SK-N-SH treated with all-trans-retinoic acid at 6 μM for 48 hours (cell line): ENCODE data around the gene ATL2.
A peak's percentile ranks its signal among the peaks of the same experiment; 100 is the strongest.

Experiments
- ATAC-seq: fragments of 200-7000 bp; cut with Tn5 transposase; 3 replicates; pipeline ENCODE4 v1.9.1; 2020; ENCODE audit warnings: mild to moderate bottlenecking, moderate library complexity
- BACH2 ChIP-seq: fragments of 250-450 bp; sonication (Bioruptor Pico); IDR thresholded peaks from 2 replicates; pipeline ENCODE4 v1.9.0; 2021; ENCODE audit warnings: mild to moderate bottlenecking, borderline replicate concordance
- CREB5 ChIP-seq: fragments of 250-450 bp; sonication (Bioruptor Pico); IDR thresholded peaks from 2 replicates; pipeline ENCODE4 v1.5.1; 2020; ENCODE audit warnings: low read depth, mild to moderate bottlenecking, moderate library complexity
- CSDC2 ChIP-seq: fragments of 250-450 bp; sonication (Bioruptor Pico); IDR thresholded peaks from 2 replicates; pipeline ENCODE4 v1.5.0; 2020; ENCODE audit warnings: mild to moderate bottlenecking, moderate library complexity
- ESRRG ChIP-seq: fragments of 250-450 bp; sonication (Bioruptor Pico); IDR thresholded peaks from 2 replicates; pipeline ENCODE4 v1.6.1; 2021; ENCODE audit warnings: mild to moderate bottlenecking
- ISL1 ChIP-seq: fragments of 250-450 bp; sonication (Bioruptor Pico); IDR thresholded peaks from 2 replicates; pipeline ENCODE4 v2.1.2; 2022; ENCODE audit warnings: mild to moderate bottlenecking, moderate library complexity
- OSR1 ChIP-seq: fragments of 250-450 bp; sonication (Bioruptor Pico); IDR thresholded peaks from 2 replicates; pipeline ENCODE4 v1.8.0; 2022; ENCODE audit warnings: moderate library complexity, mild to moderate bottlenecking, inconsistent platforms
- PATZ1 ChIP-seq: fragments of 250-450 bp; sonication (Bioruptor Pico); IDR thresholded peaks from 2 replicates; pipeline ENCODE4 v1.8.0; 2020; ENCODE audit warnings: mild to moderate bottlenecking, moderate library complexity, borderline replicate concordance
- POU6F1 ChIP-seq: fragments of 250-450 bp; sonication (Bioruptor Pico); IDR thresholded peaks from 2 replicates; pipeline ENCODE4 v1.8.0; 2021; ENCODE audit warnings: low read depth, mild to moderate bottlenecking, moderate library complexity, borderline replicate concordance
- PPARA ChIP-seq: fragments of 250-450 bp; sonication (Bioruptor Pico); IDR thresholded peaks from 2 replicates; pipeline ENCODE4 v1.5.0; 2020; ENCODE audit warnings: mild to moderate bottlenecking, borderline replicate concordance
- RARB ChIP-seq: fragments of 250-450 bp; sonication (Bioruptor Pico); IDR thresholded peaks from 2 replicates; pipeline ENCODE4 v1.8.0; 2021; ENCODE audit warnings: mild to moderate bottlenecking, moderate library complexity
- SNAI2 ChIP-seq: fragments of 250-450 bp; sonication (Bioruptor Pico); IDR thresholded peaks from 2 replicates; pipeline ENCODE4 v1.5.0; 2020; ENCODE audit warnings: mild to moderate bottlenecking, moderate library complexity
- TCF4 ChIP-seq: fragments of 250-450 bp; sonication (Bioruptor Pico); IDR thresholded peaks from 2 replicates; pipeline ENCODE4 v1.8.0; 2021; ENCODE audit warnings: mild to moderate bottlenecking, moderate library complexity, borderline replicate concordance
- TOX ChIP-seq: fragments of 250-450 bp; sonication (Bioruptor Pico); IDR thresholded peaks from 2 replicates; pipeline ENCODE4 v1.8.0; 2021; ENCODE audit warnings: mild to moderate bottlenecking, moderate library complexity, borderline replicate concordance
- ZC3H10 ChIP-seq: fragments of 250-450 bp; sonication (Bioruptor Pico); IDR thresholded peaks from 2 replicates; pipeline ENCODE4 v1.5.1; 2021; ENCODE audit warnings: mild to moderate bottlenecking, moderate library complexity
- ZFP3 ChIP-seq: fragments of 250-450 bp; sonication (Bioruptor Pico); IDR thresholded peaks from 2 replicates; pipeline ENCODE4 v1.5.0; 2020; ENCODE audit warnings: mild to moderate bottlenecking, moderate library complexity
- ZFP30 ChIP-seq: fragments of 450-650 bp; formaldehyde crosslinking; IDR thresholded peaks from 2 replicates; pipeline ENCODE4 v1.5.0; 2022; ENCODE audit warnings: mild to moderate bottlenecking, moderate library complexity
- ZNF565 ChIP-seq: fragments of 450-650 bp; formaldehyde crosslinking; conservative IDR thresholded peaks from 2 replicates; pipeline ENCODE4 v1.5.0; 2020; ENCODE audit warnings: low read depth, mild to moderate bottlenecking, moderate library complexity
- ZNF70 ChIP-seq: fragments of 450-650 bp; formaldehyde crosslinking; IDR thresholded peaks from 2 replicates; pipeline ENCODE4 v1.5.0; 2020; ENCODE audit warnings: mild to moderate bottlenecking, moderate library complexity
- ZNF8 ChIP-seq: fragments of 450-650 bp; formaldehyde crosslinking; IDR thresholded peaks from 2 replicates; pipeline ENCODE4 v1.5.0; 2020; ENCODE audit warnings: mild to moderate bottlenecking, moderate library complexity
- TF ChIP-seq, protein P1 (sequence below): fragments of 250-450 bp; sonication (Bioruptor Pico); IDR thresholded peaks from 2 replicates; pipeline ENCODE4 v1.5.1; 2021; ENCODE audit warnings: mild to moderate bottlenecking, moderate library complexity
- TF ChIP-seq, protein P2 (sequence below): fragments of 250-450 bp; sonication (Bioruptor Pico); IDR thresholded peaks from 2 replicates; pipeline ENCODE4 v1.5.0; 2020; ENCODE audit warnings: mild to moderate bottlenecking, moderate library complexity

Gene ATL2

GRCh38 chr2:38375696-38376345 lies 1.3 kb downstream of the ATL2 start:
- peak; percentile 52 for ATAC-seq

DNA sequence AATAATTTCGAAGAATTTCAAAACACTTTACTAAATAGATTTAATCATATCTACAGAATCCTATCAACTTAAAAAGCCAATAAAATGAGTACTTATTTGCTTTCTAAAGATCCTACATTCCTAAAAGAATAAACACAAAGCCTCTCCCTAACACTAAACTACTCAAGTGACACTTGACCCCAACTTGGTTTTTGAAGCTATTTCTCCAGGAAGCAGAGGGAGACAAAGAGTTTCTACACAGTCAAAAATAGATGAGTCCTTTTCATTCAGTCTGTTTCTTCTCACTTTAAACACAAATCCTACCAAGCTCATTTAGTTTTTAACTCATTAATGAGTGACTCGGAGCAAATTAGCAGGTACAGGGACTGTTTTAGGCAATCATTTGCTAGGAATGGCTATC lies 2.1 kb downstream of the ATL2 start:
- ATAC-seq = no peak
- TF ChIP-seq RARB (CRISPR knock-in tag) (no peak), ZFP3 (CRISPR knock-in tag) (no peak), BACH2 (no peak), ZNF70 (CRISPR knock-in tag) (no peak), ZFP30 (CRISPR knock-in tag) (no peak), ESRRG (CRISPR knock-in tag) (no peak), TCF4 (CRISPR knock-in tag) (no peak), ZC3H10 (CRISPR knock-in tag) (no peak), TOX (CRISPR knock-in tag) (no peak), ISL1 (CRISPR knock-in tag) (no peak), CREB5 (no peak)
- TF ChIP-seq, protein P1, sequence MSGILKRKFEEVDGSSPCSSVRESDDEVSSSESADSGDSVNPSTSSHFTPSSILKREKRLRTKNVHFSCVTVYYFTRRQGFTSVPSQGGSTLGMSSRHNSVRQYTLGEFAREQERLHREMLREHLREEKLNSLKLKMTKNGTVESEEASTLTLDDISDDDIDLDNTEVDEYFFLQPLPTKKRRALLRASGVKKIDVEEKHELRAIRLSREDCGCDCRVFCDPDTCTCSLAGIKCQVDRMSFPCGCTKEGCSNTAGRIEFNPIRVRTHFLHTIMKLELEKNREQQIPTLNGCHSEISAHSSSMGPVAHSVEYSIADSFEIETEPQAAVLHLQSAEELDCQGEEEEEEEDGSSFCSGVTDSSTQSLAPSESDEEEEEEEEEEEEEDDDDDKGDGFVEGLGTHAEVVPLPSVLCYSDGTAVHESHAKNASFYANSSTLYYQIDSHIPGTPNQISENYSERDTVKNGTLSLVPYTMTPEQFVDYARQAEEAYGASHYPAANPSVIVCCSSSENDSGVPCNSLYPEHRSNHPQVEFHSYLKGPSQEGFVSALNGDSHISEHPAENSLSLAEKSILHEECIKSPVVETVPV (CRISPR knock-in tag) = no peak

More at GRCh38 chr2:38375696-38376345, 1.3 kb downstream of the ATL2 start:
- no peak for TF ChIP-seq PATZ1 (CRISPR knock-in tag)
- TF ChIP-seq TCF4 (CRISPR knock-in tag) = no peak
- no peak for TF ChIP-seq SNAI2 (CRISPR knock-in tag)
- TF ChIP-seq ZNF565 (CRISPR knock-in tag) = no peak
- TF ChIP-seq, protein P2, sequence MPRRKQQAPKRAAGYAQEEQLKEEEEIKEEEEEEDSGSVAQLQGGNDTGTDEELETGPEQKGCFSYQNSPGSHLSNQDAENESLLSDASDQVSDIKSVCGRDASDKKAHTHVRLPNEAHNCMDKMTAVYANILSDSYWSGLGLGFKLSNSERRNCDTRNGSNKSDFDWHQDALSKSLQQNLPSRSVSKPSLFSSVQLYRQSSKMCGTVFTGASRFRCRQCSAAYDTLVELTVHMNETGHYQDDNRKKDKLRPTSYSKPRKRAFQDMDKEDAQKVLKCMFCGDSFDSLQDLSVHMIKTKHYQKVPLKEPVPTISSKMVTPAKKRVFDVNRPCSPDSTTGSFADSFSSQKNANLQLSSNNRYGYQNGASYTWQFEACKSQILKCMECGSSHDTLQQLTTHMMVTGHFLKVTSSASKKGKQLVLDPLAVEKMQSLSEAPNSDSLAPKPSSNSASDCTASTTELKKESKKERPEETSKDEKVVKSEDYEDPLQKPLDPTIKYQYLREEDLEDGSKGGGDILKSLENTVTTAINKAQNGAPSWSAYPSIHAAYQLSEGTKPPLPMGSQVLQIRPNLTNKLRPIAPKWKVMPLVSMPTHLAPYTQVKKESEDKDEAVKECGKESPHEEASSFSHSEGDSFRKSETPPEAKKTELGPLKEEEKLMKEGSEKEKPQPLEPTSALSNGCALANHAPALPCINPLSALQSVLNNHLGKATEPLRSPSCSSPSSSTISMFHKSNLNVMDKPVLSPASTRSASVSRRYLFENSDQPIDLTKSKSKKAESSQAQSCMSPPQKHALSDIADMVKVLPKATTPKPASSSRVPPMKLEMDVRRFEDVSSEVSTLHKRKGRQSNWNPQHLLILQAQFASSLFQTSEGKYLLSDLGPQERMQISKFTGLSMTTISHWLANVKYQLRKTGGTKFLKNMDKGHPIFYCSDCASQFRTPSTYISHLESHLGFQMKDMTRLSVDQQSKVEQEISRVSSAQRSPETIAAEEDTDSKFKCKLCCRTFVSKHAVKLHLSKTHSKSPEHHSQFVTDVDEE (CRISPR knock-in tag) = no peak
- no peak for TF ChIP-seq ISL1 (CRISPR knock-in tag)
- TF ChIP-seq RARB (CRISPR knock-in tag) = no peak
- no peak for TF ChIP-seq PPARA
- no peak for TF ChIP-seq ZNF8 (CRISPR knock-in tag)
- no peak for TF ChIP-seq POU6F1
- no peak for TF ChIP-seq TOX (CRISPR knock-in tag)
- no peak for TF ChIP-seq OSR1 (CRISPR knock-in tag)
- no peak for TF ChIP-seq CSDC2
- TF ChIP-seq ZFP30 (CRISPR knock-in tag) = no peak
- no peak for TF ChIP-seq ZC3H10 (CRISPR knock-in tag)

DNA sequence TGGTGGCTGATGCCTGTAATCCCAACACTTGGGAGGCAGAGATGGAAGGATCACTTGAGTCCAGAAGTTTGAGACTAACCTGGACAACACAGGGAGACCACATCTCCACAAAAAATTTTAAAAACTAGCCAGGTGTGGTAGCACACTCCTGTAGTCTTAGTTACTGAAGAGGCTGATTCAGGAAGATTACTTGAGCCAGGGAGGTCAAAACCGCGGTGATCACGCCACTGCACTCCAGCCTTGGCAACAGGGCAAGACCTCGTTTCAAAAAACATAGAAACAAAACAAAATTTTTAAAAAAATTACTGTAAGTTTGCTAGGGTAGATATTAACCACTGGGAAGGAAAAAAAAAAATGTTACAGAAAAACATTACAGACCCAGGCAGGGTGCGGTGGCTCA lies 5.8 kb downstream of the ATL2 start:
- TF ChIP-seq RARB (CRISPR knock-in tag) (no peak), ZNF565 (CRISPR knock-in tag) (no peak), SNAI2 (CRISPR knock-in tag) (no peak)
- TF ChIP-seq, protein P1 (CRISPR knock-in tag) = no peak
- TF ChIP-seq, protein P2 (CRISPR knock-in tag) = no peak
- ATAC-seq = no peak
